WERI-Rb-1 (cell line): Measurements from ENCODE around the gene RFPL3.

Source experiments
- DNase-seq: peaks from one replicate; pipeline ENCODE4 v3.0.0-alpha.2; 2020
- H3K27ac ChIP-seq: fragments of 250-450 bp; sonication (Bioruptor Pico); 2 replicates; pipeline ENCODE4 v1.5.1; 2020; ENCODE audit warnings: mild to moderate bottlenecking, moderate library complexity
- H3K27me3 ChIP-seq: fragments of 250-450 bp; sonication (Bioruptor Pico); 2 replicates; pipeline ENCODE4 v1.5.1; 2021; ENCODE audit warnings: mild to moderate bottlenecking, low read depth, moderate library complexity; ENCODE audit not compliant: insufficient read depth, severe bottlenecking
- H3K36me3 ChIP-seq: fragments of 250-450 bp; sonication (Bioruptor Pico); 2 replicates; pipeline ENCODE4 v1.5.1; 2020; ENCODE audit warnings: mild to moderate bottlenecking, moderate library complexity
- H3K4me3 ChIP-seq: 2 replicates; pipeline ENCODE4 v1.5.1; 2011; ENCODE audit warnings: low read depth, mild to moderate bottlenecking, control low read depth, low read length
- H3K9me3 ChIP-seq: fragments of 250-450 bp; sonication (Bioruptor Pico); 2 replicates; pipeline ENCODE4 v1.5.1; 2021; ENCODE audit warnings: mild to moderate bottlenecking, moderate library complexity; ENCODE audit not compliant: severe bottlenecking
- CTCF ChIP-seq: IDR thresholded peaks from 2 replicates; pipeline ENCODE4 v1.5.1; 2011; ENCODE audit warnings: low read depth, mild to moderate bottlenecking, control low read depth, inconsistent platforms, low read length

Gene RFPL3

GRCh38 chr22:32323513-32324164, 34.0 kb upstream of the RFPL3 start:
- Histone ChIP-seq H3K4me3 (no peak overlapping the region), H3K36me3 (no peaks in the 10 kb centered on the region), H3K27me3 (no peaks in the 10 kb centered on the region), H3K9me3 (no peaks in the 10 kb centered on the region), H3K27ac (no peak overlapping the region)
- TF ChIP-seq CTCF, result no peak
- DNase-seq, result no peak

- no peak for DNase-seq
- H3K36me3 ChIP-seq, result no peaks in the 10 kb centered on the region
- no peaks in the 10 kb centered on the region for H3K27me3 ChIP-seq
- no peak for TF ChIP-seq CTCF
- H3K4me3 ChIP-seq, result no peak overlapping the region
- no peaks in the 10 kb centered on the region for H3K9me3 ChIP-seq
- H3K27ac ChIP-seq, result no peak overlapping the region
Observed at GRCh38 chr22:32324505-32325415, 32.9 kb upstream of the RFPL3 start.

GRCh38 chr22:32325416-32325801, 32.3 kb upstream of the RFPL3 start:
- H3K27me3 ChIP-seq, result no peaks in the 10 kb centered on the region
- peak; percentile 30 for DNase-seq
- no peaks in the 10 kb centered on the region for H3K9me3 ChIP-seq
- no peaks in the 10 kb centered on the region for H3K36me3 ChIP-seq
- no peak overlapping the region for H3K27ac ChIP-seq
- TF ChIP-seq CTCF, result no peak
- H3K4me3 ChIP-seq, result no peak overlapping the region

- Histone ChIP-seq H3K9me3 (no peaks in the 10 kb centered on the region), H3K36me3 (no peaks in the 10 kb centered on the region), H3K27ac (no peak overlapping the region), H3K27me3 (no peaks in the 10 kb centered on the region), H3K4me3 (no peak overlapping the region)
- DNase-seq, result no peak
- TF ChIP-seq CTCF, result no peak
Observed at GRCh38 chr22:32325811-32326237, 31.8 kb upstream of the RFPL3 start.

- TF ChIP-seq CTCF, result no peak
- no peaks in the 10 kb centered on the region for H3K27me3 ChIP-seq
- no peak overlapping the region for H3K4me3 ChIP-seq
- H3K36me3 ChIP-seq, result no peaks in the 10 kb centered on the region
- DNase-seq, result no peak
- no peaks in the 10 kb centered on the region for H3K9me3 ChIP-seq
- no peak overlapping the region for H3K27ac ChIP-seq
Observed at GRCh38 chr22:32326647-32327046, 31.0 kb upstream of the RFPL3 start.
